Measurements from ENCODE around the gene FBXO22.
"Not testable (repeated sequence)": the region's sequence is repeated elsewhere in the genome, so short reads cannot be mapped to it uniquely, and the experiment has no call there.

Gene FBXO22

GRCh38 chr15:75903331-75904239 is at the start of gene FBXO22:
FBXO22 (plus strand) TSS chr15:75903878; CDS start chr15:75903964, 86 bp downstream.
- peak; percentile 94 for DNase-seq

- DNase-seq: no peak
These were observed 45.8 kb upstream of the FBXO22 start for GRCh38 chr15:75857886-75858285.

DNA sequence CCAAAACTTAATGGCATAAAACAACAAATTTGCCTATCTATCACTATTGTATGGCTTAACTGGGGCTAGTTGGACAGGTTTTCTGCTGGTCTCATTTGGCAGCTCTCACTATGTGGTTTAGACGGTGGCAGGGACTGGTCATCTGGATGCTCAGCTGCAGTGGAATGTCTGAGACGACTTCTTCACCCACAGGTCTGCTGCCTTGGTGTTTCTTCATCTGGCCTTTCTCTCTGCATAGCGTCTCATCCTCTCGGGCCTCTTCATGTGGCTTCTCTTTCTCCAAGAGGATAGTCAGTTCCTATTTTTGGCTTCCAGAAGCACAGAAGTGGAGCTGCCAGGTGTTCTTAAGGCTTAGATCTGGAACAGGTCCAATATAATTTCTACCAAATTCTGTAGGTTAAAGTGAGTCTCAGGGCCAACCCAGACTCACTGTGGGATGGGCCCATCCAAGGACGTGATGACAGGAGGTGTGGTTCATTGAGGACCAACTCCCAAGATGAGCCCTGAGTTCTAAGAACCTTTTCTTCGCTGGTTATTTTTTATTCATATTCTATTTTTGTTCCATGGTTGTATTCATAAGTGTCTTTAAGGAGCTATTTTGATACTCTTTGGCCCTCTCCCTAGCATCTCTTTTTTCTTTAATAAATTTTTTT is 41.8 kb upstream of the FBXO22 start:
- DNase-seq: no peak

GRCh38 chr15:75862796-75863195 is 40.9 kb upstream of the FBXO22 start:
- no peak for DNase-seq

- no peak for DNase-seq
These were observed 39.2 kb upstream of the FBXO22 start for GRCh38 chr15:75864213-75865059.

- not testable (repeated sequence) for DNase-seq
These were observed 37.6 kb upstream of the FBXO22 start for GRCh38 chr15:75866045-75866444.

DNA sequence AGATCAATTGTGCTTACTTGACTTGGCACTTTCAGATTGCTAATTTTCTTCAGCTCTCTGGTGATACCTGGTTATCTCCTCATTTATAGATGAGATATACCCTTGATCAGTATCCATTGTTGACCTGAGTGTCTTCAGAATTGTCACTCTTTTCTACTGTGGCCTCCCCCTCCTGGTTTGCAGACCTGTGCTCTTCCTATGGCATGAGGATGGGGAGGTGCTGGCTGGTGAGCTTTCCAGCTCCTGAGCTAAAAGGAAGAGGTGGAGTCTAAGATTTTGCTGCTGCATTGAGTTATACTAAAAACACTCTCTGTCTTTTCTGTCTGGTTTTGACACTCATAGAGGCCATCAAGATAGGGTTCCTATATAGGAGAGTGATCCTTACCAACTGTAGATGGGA is 36.8 kb upstream of the FBXO22 start:
- DNase-seq: no peak

- DNase-seq: no peak
These were observed 36.2 kb upstream of the FBXO22 start for GRCh38 chr15:75867449-75867848.

DNA sequence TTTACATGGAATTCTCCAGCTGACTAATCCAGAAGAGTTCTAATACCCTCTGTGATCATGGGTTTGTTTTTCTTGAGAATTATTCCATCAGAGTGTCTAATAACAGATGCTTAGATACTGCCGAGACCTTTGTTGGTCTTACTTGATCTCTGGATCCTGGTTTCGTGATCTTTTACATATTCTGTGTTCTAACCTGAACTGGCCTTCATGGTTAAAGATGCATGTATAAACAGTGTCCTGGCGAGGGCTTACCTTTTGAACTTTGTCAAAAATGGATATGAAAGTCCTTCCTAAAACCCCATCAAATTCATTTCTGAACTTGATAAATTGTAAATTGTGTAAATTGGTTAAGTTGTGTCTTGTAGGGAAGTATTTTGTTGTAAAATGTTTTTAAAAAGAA is 35.7 kb upstream of the FBXO22 start:
- DNase-seq: no peak

- DNase-seq: no peak
These were observed 34.2 kb upstream of the FBXO22 start for GRCh38 chr15:75869446-75869845.

GRCh38 chr15:75871589-75871988 is 32.1 kb upstream of the FBXO22 start:
- DNase-seq: not testable (repeated sequence)

- DNase-seq: no peak
These were observed 31.2 kb upstream of the FBXO22 start for GRCh38 chr15:75872403-75872990.

DNA sequence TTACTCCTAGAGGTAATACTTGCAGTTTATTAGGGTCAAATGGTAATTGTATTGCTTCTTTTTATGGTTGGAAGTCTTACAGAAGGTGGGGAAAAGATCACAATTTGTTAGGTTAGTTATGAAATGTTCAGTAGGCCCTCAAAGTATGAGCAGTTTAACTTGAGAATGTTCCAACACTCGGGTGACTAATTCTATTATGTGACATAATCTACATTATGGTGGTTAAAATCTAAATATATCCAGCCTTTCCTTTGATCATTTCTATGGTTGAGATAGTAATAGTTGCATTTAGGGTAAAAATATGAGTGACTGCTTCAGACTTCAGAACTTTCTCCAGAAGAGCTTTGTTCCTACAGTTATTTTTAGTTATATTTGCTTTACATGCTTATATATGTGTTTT is 19.6 kb upstream of the FBXO22 start:
- no peak for DNase-seq

DNA sequence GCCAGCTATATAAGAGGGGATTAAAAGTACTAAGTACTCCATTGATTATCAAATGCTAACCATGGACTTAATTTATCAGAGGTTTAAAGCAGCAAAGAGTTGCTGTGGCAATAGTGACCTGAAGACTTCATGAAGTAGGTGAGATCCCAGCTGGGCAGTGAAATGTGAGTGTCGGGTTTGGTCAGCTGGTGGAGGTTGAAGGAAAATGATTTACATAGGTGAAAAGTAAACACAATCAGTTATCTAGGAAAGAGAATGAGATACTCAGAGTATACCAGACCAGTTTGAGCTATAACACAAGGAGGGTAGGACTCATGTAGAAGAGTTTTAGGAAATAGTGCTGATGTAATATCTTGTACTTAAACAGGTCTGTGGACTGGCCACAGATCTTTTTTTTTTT is 16.5 kb upstream of the FBXO22 start:
- no peak for DNase-seq

DNA sequence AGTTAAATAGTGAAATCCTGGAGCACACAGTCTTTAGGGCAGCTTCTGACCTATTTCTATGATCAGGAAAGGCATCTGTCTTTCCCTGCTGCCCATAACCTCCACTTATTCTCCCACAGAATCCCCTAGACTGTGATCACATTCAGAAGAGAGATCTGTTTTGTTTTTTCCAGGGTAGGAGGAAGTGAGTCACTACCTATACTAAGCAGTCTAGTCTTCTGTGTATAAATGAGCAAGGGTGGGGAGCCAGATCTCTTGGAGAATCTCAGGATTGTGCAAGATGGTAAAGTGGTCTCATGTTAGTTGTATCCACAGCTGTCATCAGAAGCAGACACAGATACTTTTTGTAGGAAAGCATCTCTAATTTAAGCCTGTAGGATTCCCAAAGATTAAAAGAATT is 11.8 kb upstream of the FBXO22 start:
- no peak for DNase-seq

DNA sequence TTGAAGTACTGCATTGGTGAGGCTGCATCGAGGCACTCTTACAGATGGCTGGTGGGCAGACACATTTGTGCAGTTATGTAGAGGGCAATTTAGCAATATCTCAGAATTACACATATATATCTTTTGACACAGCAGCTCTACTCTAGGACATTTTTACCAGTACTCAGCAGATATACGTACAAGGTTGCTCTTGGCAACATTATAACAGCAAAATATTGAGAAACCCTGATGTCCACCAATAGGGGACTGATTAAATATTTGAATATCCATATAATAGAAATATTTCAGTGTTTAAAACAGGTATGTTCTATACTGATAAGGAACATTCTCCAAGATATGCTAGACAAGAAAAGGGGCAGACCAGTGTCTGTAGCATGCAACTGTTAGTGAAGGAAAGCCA is 7.9 kb upstream of the FBXO22 start:
- DNase-seq: no peak

- no peak for DNase-seq
These were observed 3.1 kb upstream of the FBXO22 start for GRCh38 chr15:75900577-75900976.

- DNase-seq: no peak
These were observed 1.5 kb upstream of the FBXO22 start for GRCh38 chr15:75902129-75902557.

GRCh38 chr15:75905231-75905630 is 1.6 kb downstream of the FBXO22 start:
- DNase-seq: no peak

GRCh38 chr15:75910355-75910754 is 6.7 kb downstream of the FBXO22 start:
- DNase-seq: not testable (repeated sequence)

DNA sequence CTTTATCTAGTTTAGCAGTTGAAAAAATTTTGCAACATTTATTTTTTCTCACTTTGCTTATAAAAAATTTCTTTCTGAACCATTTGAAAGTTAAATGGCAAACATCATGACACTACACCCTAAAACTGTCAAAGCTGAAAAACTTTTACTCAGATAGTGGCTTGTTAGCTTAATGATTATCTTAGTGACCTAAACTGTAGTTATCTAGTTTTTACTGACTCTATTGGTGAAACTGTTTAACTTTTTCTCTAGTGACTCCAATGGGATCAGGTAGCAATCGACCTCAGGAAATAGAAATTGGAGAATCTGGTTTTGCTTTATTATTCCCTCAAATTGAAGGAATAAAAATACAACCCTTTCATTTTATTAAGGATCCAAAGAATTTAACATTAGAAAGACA is 13.3 kb downstream of the FBXO22 start:
- DNase-seq: no peak

DNA sequence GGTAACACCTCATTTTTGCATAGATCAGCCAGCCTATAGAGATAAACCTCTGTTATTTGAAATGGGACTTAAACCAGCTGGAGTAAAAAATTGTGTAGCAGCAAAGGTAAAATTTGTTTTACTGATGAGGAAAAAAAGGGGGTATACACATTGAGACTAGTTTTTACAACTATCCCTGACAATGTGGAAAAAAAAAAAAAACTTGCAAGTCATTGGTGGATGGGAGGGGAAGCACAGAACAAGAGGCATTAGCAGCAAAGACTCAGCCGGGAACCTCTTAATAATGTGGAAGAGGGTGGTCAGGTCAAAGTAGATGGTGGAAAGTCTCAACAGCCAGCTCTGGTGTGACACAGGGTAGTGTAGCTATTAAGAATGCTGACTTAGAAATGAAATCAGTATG is 14.5 kb downstream of the FBXO22 start:
- DNase-seq: no peak

DNA sequence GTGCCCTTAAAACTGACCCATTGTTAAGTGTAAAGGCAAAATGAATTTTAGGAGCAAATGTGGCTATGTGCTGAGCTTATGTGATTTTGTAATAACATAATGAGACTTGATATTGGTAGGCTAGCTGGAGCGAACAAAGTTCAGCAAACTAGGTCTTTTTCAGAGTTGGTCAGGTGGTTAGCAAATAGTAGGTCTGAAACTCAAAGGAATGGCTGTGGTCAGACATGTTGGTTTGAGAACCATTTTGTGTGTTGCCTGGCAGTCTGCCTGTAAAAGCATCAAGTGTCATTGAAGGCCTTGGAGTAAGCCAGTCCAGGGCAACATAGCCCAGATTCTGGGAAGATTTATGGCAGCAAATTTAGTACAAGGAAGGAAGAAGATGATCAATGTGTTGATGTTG is 16.4 kb downstream of the FBXO22 start:
- no peak for DNase-seq

Measured in stimulated activated CD8-positive, alpha-beta memory T cell treated with anti-CD3 and anti-CD28 coated beads, Interleukin-4, amount 100 ng/mL, for 48 hours (primary cell).